ENCODE data around the gene MLLT11.

Gene MLLT11

DNA sequence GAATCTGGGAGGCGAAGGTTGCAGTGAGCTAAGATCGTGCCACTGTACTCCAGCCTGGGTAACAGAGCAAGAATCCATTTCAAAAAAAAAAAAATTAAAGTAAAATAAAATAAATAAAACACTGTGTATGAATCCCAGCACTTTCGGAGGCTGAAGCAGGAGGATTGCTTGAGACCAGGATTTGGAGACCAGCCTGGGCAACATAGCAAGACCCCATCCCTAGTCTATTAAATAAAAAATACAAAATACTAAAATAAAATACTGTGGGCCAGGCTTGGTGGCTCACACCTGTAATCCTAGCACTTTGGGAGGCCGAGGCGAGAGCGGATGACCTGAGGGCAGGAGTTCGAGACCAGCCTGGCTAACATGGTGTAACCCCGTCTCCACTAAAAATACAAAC is 28.0 kb upstream of the MLLT11 start:
- TF ChIP-seq CTCF (IDR thresholded peaks at IDR 0.05) = no peak
- Histone ChIP-seq H3K4me3 (no peak overlapping the region), H3K27ac (no peak overlapping the region)
- DNase-seq (ENCODE audit: low spot score) = no peak

DNA sequence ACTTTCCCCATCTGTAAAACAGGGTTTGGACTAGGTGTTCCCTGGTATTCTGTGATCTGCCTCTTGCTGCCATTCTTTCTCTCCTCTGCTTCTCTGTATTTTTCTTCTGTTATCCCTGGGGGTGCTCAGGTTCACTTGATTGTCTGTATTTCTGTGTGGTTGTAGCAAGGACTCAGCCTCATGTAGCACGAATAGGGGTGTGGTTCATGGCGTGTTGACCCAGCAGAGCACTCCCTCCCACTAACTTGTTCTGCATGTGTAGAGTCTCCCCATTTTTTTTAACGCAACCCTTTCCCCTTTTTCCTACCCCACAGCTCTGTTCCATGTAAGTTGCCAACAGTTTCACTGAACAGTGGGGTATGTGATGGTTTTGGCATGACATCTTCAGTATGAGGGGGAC is 25.0 kb upstream of the MLLT11 start:
- no peak overlapping the region for H3K27ac ChIP-seq
- DNase-seq (ENCODE audit: low spot score) = no peak
- H3K4me3 ChIP-seq = no peak overlapping the region
- no peak for TF ChIP-seq CTCF (IDR thresholded peaks at IDR 0.05)

DNA sequence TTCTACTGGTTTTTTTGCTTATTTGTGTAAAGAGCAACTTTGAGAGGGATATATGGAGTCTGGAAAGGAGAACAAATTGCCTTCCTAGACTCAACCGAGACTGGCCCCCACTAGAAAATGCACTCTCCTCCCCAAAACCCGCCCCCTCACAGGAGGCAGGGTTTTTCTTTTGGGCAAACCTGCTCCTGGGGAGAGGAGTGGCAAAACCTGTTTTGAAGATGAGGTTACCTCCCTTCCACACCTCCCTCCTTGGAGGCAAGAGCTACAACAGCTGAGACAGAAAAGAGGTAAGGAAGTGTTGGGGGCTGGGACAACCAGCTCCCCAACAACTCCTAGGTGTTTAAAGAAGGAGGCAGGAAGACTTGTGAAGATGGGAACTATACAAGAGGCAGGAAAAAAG is 23.8 kb upstream of the MLLT11 start, which contains the start of gene BNIPL:
Gene BNIPL, plus strand, starts transcription at position 231 of the 400 bp plus-strand sequence. Its CDS starts 140 bp downstream, at position 371.
- no peak within 1 kb of the TSS for H3K4me3 ChIP-seq
- TF ChIP-seq CTCF (IDR thresholded peaks at IDR 0.05) = no peak

DNA sequence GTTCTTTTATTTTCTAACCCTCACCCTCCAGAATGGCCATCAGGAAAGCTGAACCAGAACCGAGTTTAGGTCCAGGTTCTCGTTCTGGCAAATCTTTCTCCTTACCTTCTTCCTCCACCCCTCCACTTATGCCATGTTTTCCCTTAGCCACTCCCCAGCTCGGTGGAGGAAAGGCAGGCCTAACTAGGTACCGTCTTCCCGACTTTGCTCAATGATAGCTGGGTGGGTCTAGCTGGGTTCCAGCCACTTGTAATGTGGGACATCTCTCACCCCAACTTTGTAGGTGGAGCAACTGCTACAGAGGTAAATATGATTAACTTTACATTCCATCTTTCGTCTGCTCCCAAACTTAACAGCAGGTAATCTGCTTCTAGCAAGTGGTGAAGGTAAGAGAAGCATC is 23.2 kb upstream of the MLLT11 start:
- no peak for TF ChIP-seq CTCF (IDR thresholded peaks at IDR 0.05)
- DNase-seq (ENCODE audit: low spot score) = no peak
- Histone ChIP-seq H3K27ac (no peak overlapping the region), H3K4me3 (no peak overlapping the region)

More for the DNA sequence above, 23.8 kb upstream of the MLLT11 start, which contains the start of gene BNIPL:
- DNase-seq (ENCODE audit: low spot score) = no peak
- H3K27ac ChIP-seq = no peak within 1 kb of the TSS

DNA sequence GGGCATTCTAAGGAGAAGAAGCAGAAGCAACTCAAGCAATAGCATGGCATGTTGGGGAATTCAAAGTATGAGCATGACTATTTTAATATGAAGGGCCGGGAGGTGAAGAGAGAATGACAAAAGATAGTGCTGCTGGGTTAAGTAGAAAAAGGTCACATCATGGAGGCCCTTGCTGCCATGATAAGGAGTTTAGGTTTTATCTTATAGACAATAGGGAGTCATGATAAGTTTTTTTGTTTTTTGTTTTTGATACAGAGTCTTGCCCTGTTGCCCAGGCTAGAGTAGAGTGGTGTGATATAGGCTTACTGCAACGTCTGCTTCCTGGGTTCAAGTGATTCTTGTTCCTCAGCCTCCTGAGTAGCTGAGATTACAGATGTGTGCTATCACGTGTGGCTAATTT is 20.7 kb upstream of the MLLT11 start:
- no peak overlapping the region for H3K4me3 ChIP-seq
- no peak overlapping the region for H3K27ac ChIP-seq
- DNase-seq (ENCODE audit: low spot score) = no peak
- no peak for TF ChIP-seq CTCF (IDR thresholded peaks at IDR 0.05)

- no peak overlapping the region for H3K4me3 ChIP-seq
- no peak for DNase-seq (ENCODE audit: low spot score)
- no peak for TF ChIP-seq CTCF (IDR thresholded peaks at IDR 0.05)
- no peak overlapping the region for H3K27ac ChIP-seq
Observed at GRCh38 chr1:151043163-151043562, 17.0 kb upstream of the MLLT11 start.

DNA sequence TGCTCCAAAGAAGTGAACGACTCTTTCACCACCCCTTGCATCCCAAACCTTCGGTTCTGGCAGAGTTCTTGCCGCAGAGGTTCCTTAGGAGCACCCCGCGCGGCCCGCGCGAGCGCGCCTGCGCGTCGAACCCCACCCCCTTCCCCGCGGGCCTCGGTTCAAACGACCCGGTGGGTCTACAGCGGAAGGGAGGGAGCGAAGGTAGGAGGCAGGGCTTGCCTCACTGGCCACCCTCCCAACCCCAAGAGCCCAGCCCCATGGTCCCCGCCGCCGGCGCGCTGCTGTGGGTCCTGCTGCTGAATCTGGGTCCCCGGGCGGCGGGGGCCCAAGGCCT is 12.6 kb upstream of the MLLT11 start, which contains the start of gene C1orf56:
Gene C1orf56, plus strand, starts transcription at position 161 of the 334 bp plus-strand sequence. Its CDS starts 97 bp downstream, at position 258.
- TF ChIP-seq CTCF (IDR thresholded peaks at IDR 0.05) = no peak
- H3K27ac ChIP-seq = peak within 1 kb of the TSS; percentile 93
- peak; percentile 84 for DNase-seq (ENCODE audit: low spot score)
- H3K4me3 ChIP-seq = peak within 1 kb of the TSS; percentile 84

All from coronary artery (tissue), 2 donors.